ENCODE measurements around the gene KCNMA1.

GRCh38 chr10:77205135-77205534 lies 432.5 kb downstream of the KCNMA1 start:
- TF ChIP-seq CTCF (IDR thresholded peaks at IDR 0.05), result no peak
- no peak for TF ChIP-seq POLR2AphosphoS5 (IDR thresholded peaks at IDR 0.05)
- no peak for TF ChIP-seq POLR2A (IDR thresholded peaks at IDR 0.05)
